Fibroblast of pulmonary artery (primary cell): ENCODE results near the gene SLC29A3.
A peak's percentile ranks its signal among the peaks of the same experiment; 100 is the strongest.

Experiments
- DNase-seq: peaks from one replicate; pipeline ENCODE4 v3.0.0-alpha.2; 2010; ENCODE audit warnings: low read depth
- H3K4me3 ChIP-seq: replicated peaks from 2 replicates; pipeline ENCODE4 v1.5.1; 2011; ENCODE audit warnings: low read depth, mild to moderate bottlenecking, control low read depth, low read length, moderate library complexity
- CTCF ChIP-seq: IDR thresholded peaks from 2 replicates; pipeline ENCODE4 v1.5.1; 2011; ENCODE audit warnings: mild to moderate bottlenecking, control low read depth, low read length, inconsistent platforms; ENCODE audit errors: missing control alignments

Gene SLC29A3

GRCh38 chr10:71302451-71302850 is 16.6 kb upstream of the SLC29A3 start:
- TF ChIP-seq CTCF = no peak
- H3K4me3 ChIP-seq = no peak overlapping the region
- DNase-seq = no peak

GRCh38 chr10:71302874-71303568 is 16.0 kb upstream of the SLC29A3 start:
- DNase-seq = peak; percentile 68
- H3K4me3 ChIP-seq = no peak overlapping the region
- TF ChIP-seq CTCF = peak; percentile 54

GRCh38 chr10:71303569-71303907 is 15.5 kb upstream of the SLC29A3 start:
- no peak for TF ChIP-seq CTCF
- no peak for DNase-seq
- no peak overlapping the region for H3K4me3 ChIP-seq

GRCh38 chr10:71304914-71305313 is 14.1 kb upstream of the SLC29A3 start:
- TF ChIP-seq CTCF = no peak
- DNase-seq = no peak
- H3K4me3 ChIP-seq = no peak overlapping the region

GRCh38 chr10:71306979-71307378 is 12.1 kb upstream of the SLC29A3 start:
- no peak for DNase-seq

GRCh38 chr10:71307469-71308085 is 11.5 kb upstream of the SLC29A3 start:
- no peak for DNase-seq
- no peak overlapping the region for H3K4me3 ChIP-seq
- no peak for TF ChIP-seq CTCF

More at GRCh38 chr10:71306979-71307378, 12.1 kb upstream of the SLC29A3 start:
- TF ChIP-seq CTCF = no peak
- H3K4me3 ChIP-seq = no peak overlapping the region

- no peak for DNase-seq
- no peak overlapping the region for H3K4me3 ChIP-seq
- TF ChIP-seq CTCF = no peak
Measured at GRCh38 chr10:71308244-71308643, 10.8 kb upstream of the SLC29A3 start.
